ENCODE results near the gene MOK. TPM values are rescaled to one million over a fixed set of nuclear protein-coding genes. Genes with fewer than 3 reads are reported as not detected.
A peak's percentile ranks its signal among the peaks of the same experiment; 100 is the strongest.

Gene MOK
- polyA plus RNA-seq, 2 donors: 7.2 to 8.3 TPM

- H3K4me3 ChIP-seq (ENCODE audit: low read depth in 1 of 2, low read length in 2 of 2): no peak overlapping the region
- no peak overlapping the region for H3K27ac ChIP-seq (ENCODE audit: low read depth in 2 of 2, low read length in 1 of 2)
- H3K27me3 ChIP-seq (ENCODE audit: control insufficient read depth in 1 of 2, insufficient read depth in 2 of 2, low read length in 2 of 2): no peaks in the 10 kb centered on the region
- H3K4me1 ChIP-seq (ENCODE audit: control insufficient read depth in 2 of 2, insufficient read depth in 2 of 2, low read length in 1 of 2): peaks cover 1 to 4% of the 10 kb centered on the region in 2 donors
- H3K36me3 ChIP-seq (ENCODE audit: control insufficient read depth in 2 of 2, insufficient read depth in 2 of 2, low read length in 1 of 2): peaks cover 12 to 15% of the 10 kb centered on the region in 2 donors
- WGBS, 2 donors: 80 to 89% methylated on average over 6 of the region's 6 CpGs
- H3K9me3 ChIP-seq (ENCODE audit: control insufficient read depth in 2 of 2, insufficient read depth in 1 of 2, low read depth in 1 of 2, low read length in 1 of 2): no peaks in the 10 kb centered on the region
Observed at GRCh38 chr14:102196039-102196901, 108.7 kb downstream of the MOK start.

GRCh38 chr14:102195446-102195845, 109.5 kb downstream of the MOK start:
- H3K4me1 ChIP-seq (ENCODE audit: control insufficient read depth in 2 of 2, insufficient read depth in 2 of 2, low read length in 1 of 2): peaks cover 5 to 7% of the 10 kb centered on the region in 2 donors
- no peaks in the 10 kb centered on the region for H3K27me3 ChIP-seq (ENCODE audit: control insufficient read depth in 1 of 2, insufficient read depth in 2 of 2, low read length in 2 of 2)
- H3K36me3 ChIP-seq (ENCODE audit: control insufficient read depth in 2 of 2, insufficient read depth in 2 of 2, low read length in 1 of 2): peaks cover 9 to 15% of the 10 kb centered on the region in 2 donors
- 54 to 60% methylated on average over 1 of the region's 1 CpG for WGBS, 2 donors
- no peak overlapping the region for H3K27ac ChIP-seq (ENCODE audit: low read depth in 2 of 2, low read length in 1 of 2)
- H3K9me3 ChIP-seq (ENCODE audit: control insufficient read depth in 2 of 2, insufficient read depth in 1 of 2, low read depth in 1 of 2, low read length in 1 of 2): no peaks in the 10 kb centered on the region
- no peak overlapping the region for H3K4me3 ChIP-seq (ENCODE audit: low read depth in 1 of 2, low read length in 2 of 2)

- no peak overlapping the region for H3K27ac ChIP-seq (ENCODE audit: low read depth in 2 of 2, low read length in 1 of 2)
- H3K4me1 ChIP-seq (ENCODE audit: control insufficient read depth in 2 of 2, insufficient read depth in 2 of 2, low read length in 1 of 2): peaks cover 5 to 7% of the 10 kb centered on the region in 2 donors
- H3K9me3 ChIP-seq (ENCODE audit: control insufficient read depth in 2 of 2, insufficient read depth in 1 of 2, low read depth in 1 of 2, low read length in 1 of 2): no peaks in the 10 kb centered on the region
- no peaks in the 10 kb centered on the region for H3K27me3 ChIP-seq (ENCODE audit: control insufficient read depth in 1 of 2, insufficient read depth in 2 of 2, low read length in 2 of 2)
- WGBS, 2 donors: 76 to 81% methylated on average over 4 of the region's 4 CpGs
- H3K4me3 ChIP-seq (ENCODE audit: low read depth in 1 of 2, low read length in 2 of 2): no peak overlapping the region
- peaks cover 6 to 15% of the 10 kb centered on the region in 2 donors for H3K36me3 ChIP-seq (ENCODE audit: control insufficient read depth in 2 of 2, insufficient read depth in 2 of 2, low read length in 1 of 2)
Observed at GRCh38 chr14:102194856-102195255, 110.1 kb downstream of the MOK start.

GRCh38 chr14:102192840-102193502, 112.0 kb downstream of the MOK start:
- Histone ChIP-seq H3K4me1 (ENCODE audit: control insufficient read depth in 2 of 2, insufficient read depth in 2 of 2, low read length in 1 of 2) (peaks cover 7 to 8% of the 10 kb centered on the region in 2 donors), H3K4me3 (ENCODE audit: low read depth in 1 of 2, low read length in 2 of 2) (no peak overlapping the region)
- 90% methylated on average over 13 of the region's 13 CpGs for WGBS, 2 donors

GRCh38 chr14:102189874-102190273, 115.1 kb downstream of the MOK start:
- peaks cover 0 to 2% of the 10 kb centered on the region in 2 donors for H3K36me3 ChIP-seq (ENCODE audit: control insufficient read depth in 2 of 2, insufficient read depth in 2 of 2, low read length in 1 of 2)
- no peaks in the 10 kb centered on the region for H3K9me3 ChIP-seq (ENCODE audit: control insufficient read depth in 2 of 2, insufficient read depth in 1 of 2, low read depth in 1 of 2, low read length in 1 of 2)
- WGBS, 2 donors: 96 to 97% methylated on average over 5 of the region's 5 CpGs
- H3K4me3 ChIP-seq (ENCODE audit: low read depth in 1 of 2, low read length in 2 of 2): no peak overlapping the region
- H3K27ac ChIP-seq (ENCODE audit: low read depth in 2 of 2, low read length in 1 of 2): no peak overlapping the region
- H3K27me3 ChIP-seq (ENCODE audit: control insufficient read depth in 1 of 2, insufficient read depth in 2 of 2, low read length in 2 of 2): no peaks in the 10 kb centered on the region
- peaks cover 7 to 16% of the 10 kb centered on the region in 2 donors for H3K4me1 ChIP-seq (ENCODE audit: control insufficient read depth in 2 of 2, insufficient read depth in 2 of 2, low read length in 1 of 2)

More at GRCh38 chr14:102192840-102193502, 112.0 kb downstream of the MOK start:
- Histone ChIP-seq H3K36me3 (ENCODE audit: control insufficient read depth in 2 of 2, insufficient read depth in 2 of 2, low read length in 1 of 2) (peaks cover 5 to 10% of the 10 kb centered on the region in 2 donors), H3K9me3 (ENCODE audit: control insufficient read depth in 2 of 2, insufficient read depth in 1 of 2, low read depth in 1 of 2, low read length in 1 of 2) (no peaks in the 10 kb centered on the region), H3K27me3 (ENCODE audit: control insufficient read depth in 1 of 2, insufficient read depth in 2 of 2, low read length in 2 of 2) (no peaks in the 10 kb centered on the region), H3K27ac (ENCODE audit: low read depth in 2 of 2, low read length in 1 of 2) (no peak overlapping the region)

- H3K36me3 ChIP-seq (ENCODE audit: control insufficient read depth in 2 of 2, insufficient read depth in 2 of 2, low read length in 1 of 2): peaks cover 0 to 1% of the 10 kb centered on the region in 2 donors
- H3K4me3 ChIP-seq (ENCODE audit: low read depth in 1 of 2, low read length in 2 of 2): no peak overlapping the region
- 71 to 74% methylated on average over 1 of the region's 1 CpG for WGBS, 2 donors
- peaks cover 4 to 16% of the 10 kb centered on the region in 2 donors for H3K4me1 ChIP-seq (ENCODE audit: control insufficient read depth in 2 of 2, insufficient read depth in 2 of 2, low read length in 1 of 2)
- H3K9me3 ChIP-seq (ENCODE audit: control insufficient read depth in 2 of 2, insufficient read depth in 1 of 2, low read depth in 1 of 2, low read length in 1 of 2): no peaks in the 10 kb centered on the region
- H3K27me3 ChIP-seq (ENCODE audit: control insufficient read depth in 1 of 2, insufficient read depth in 2 of 2, low read length in 2 of 2): no peaks in the 10 kb centered on the region
- peak overlapping the region; percentile 54 to 82 for H3K27ac ChIP-seq (ENCODE audit: low read depth in 2 of 2, low read length in 1 of 2)
Observed at GRCh38 chr14:102188187-102188586, 116.8 kb downstream of the MOK start.

- Histone ChIP-seq H3K9me3 (ENCODE audit: control insufficient read depth in 2 of 2, insufficient read depth in 1 of 2, low read depth in 1 of 2, low read length in 1 of 2) (no peaks in the 10 kb centered on the region), H3K4me3 (ENCODE audit: low read depth in 1 of 2, low read length in 2 of 2) (no peak overlapping the region), H3K4me1 (ENCODE audit: control insufficient read depth in 2 of 2, insufficient read depth in 2 of 2, low read length in 1 of 2) (peaks cover 4 to 16% of the 10 kb centered on the region in 2 donors), H3K27me3 (ENCODE audit: control insufficient read depth in 1 of 2, insufficient read depth in 2 of 2, low read length in 2 of 2) (no peaks in the 10 kb centered on the region), H3K36me3 (ENCODE audit: control insufficient read depth in 2 of 2, insufficient read depth in 2 of 2, low read length in 1 of 2) (no peaks in the 10 kb centered on the region), H3K27ac (ENCODE audit: low read depth in 2 of 2, low read length in 1 of 2) (peak overlapping the region; percentile 80 to 88)
- WGBS, 2 donors: 39 to 59% methylated on average over 4 of the region's 4 CpGs
Observed at GRCh38 chr14:102187568-102188001, 117.4 kb downstream of the MOK start.

- whole genome bisulfite sequencing, 2 donors: 26 to 39% methylated on average over 3 of the region's 3 CpGs
- H3K27ac ChIP-seq (ENCODE audit: low read depth in 2 of 2, low read length in 1 of 2): peak overlapping the region; percentile 80 to 88
- no peaks in the 10 kb centered on the region for H3K36me3 ChIP-seq (ENCODE audit: control insufficient read depth in 2 of 2, insufficient read depth in 2 of 2, low read length in 1 of 2)
Observed at GRCh38 chr14:102187044-102187443, 117.9 kb downstream of the MOK start.

GRCh38 chr14:102185360-102185759, 119.6 kb downstream of the MOK start:
- no peak overlapping the region for H3K4me3 ChIP-seq (ENCODE audit: low read depth in 1 of 2, low read length in 2 of 2)
- H3K27me3 ChIP-seq (ENCODE audit: control insufficient read depth in 1 of 2, insufficient read depth in 2 of 2, low read length in 2 of 2): no peaks in the 10 kb centered on the region
- WGBS, 2 donors: 83 to 86% methylated on average over 8 of the region's 8 CpGs
- no peak overlapping the region for H3K27ac ChIP-seq (ENCODE audit: low read depth in 2 of 2, low read length in 1 of 2)
- H3K9me3 ChIP-seq (ENCODE audit: control insufficient read depth in 2 of 2, insufficient read depth in 1 of 2, low read depth in 1 of 2, low read length in 1 of 2): no peaks in the 10 kb centered on the region
- peaks cover 0 to 11% of the 10 kb centered on the region in 2 donors for H3K4me1 ChIP-seq (ENCODE audit: control insufficient read depth in 2 of 2, insufficient read depth in 2 of 2, low read length in 1 of 2)
- H3K36me3 ChIP-seq (ENCODE audit: control insufficient read depth in 2 of 2, insufficient read depth in 2 of 2, low read length in 1 of 2): no peaks in the 10 kb centered on the region

More at GRCh38 chr14:102187044-102187443, 117.9 kb downstream of the MOK start:
- no peaks in the 10 kb centered on the region for H3K9me3 ChIP-seq (ENCODE audit: control insufficient read depth in 2 of 2, insufficient read depth in 1 of 2, low read depth in 1 of 2, low read length in 1 of 2)
- H3K27me3 ChIP-seq (ENCODE audit: control insufficient read depth in 1 of 2, insufficient read depth in 2 of 2, low read length in 2 of 2): no peaks in the 10 kb centered on the region
- peaks cover 4 to 16% of the 10 kb centered on the region in 2 donors for H3K4me1 ChIP-seq (ENCODE audit: control insufficient read depth in 2 of 2, insufficient read depth in 2 of 2, low read length in 1 of 2)
- H3K4me3 ChIP-seq (ENCODE audit: low read depth in 1 of 2, low read length in 2 of 2): no peak overlapping the region
